HG03571 (cell line): ENCODE results near the gene SPINDOC.
"Not testable (repeated sequence)": the region's sequence is repeated elsewhere in the genome, so short reads cannot be mapped to it uniquely, and the experiment has no call there.

Experiments
- ATAC-seq: cut with Tn5 transposase; IDR thresholded peaks from one replicate; pipeline ENCODE4 v1.9.1; 2021; ENCODE audit not compliant: unreplicated experiment

SPINDOC gene

DNA sequence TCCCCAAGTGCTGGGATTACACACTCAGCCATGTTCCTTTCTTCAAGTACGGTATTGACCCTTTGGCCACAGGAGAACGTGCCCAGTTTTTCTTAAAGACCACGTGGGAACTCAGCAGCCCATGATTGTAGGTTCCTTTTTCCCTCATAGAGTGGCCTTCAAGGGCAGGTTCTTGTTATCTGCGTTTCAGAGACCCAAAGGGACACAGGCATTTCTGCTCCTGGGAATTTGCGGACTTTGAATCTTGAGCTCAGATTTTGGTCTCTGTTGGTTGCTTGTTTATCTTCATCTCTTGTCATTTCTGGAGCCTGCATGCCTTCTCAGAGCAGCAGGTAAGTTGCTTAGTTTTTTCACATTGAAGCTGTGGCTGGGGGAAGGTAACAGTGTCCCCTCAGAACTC is 37.7 kb downstream of the SPINDOC start:
- ATAC-seq, result no peak

DNA sequence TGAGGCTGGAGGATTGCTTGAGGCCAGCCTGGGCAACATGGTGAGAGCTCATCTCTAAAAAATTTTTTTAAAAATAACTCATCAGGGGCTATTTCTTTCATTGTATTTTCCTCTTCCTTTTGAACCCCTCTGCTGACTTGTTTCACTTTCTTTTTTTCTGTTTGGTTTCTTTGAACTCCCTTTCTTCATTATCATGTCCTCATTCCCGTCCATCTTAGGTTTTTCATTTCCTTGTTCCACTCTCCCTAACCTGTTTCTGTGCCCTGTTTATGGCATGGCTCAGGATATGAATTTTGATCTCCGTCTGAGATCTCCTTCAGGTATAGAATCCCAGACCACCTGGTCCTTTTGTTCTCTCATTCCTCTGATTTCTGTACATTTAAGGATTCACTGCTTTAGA is 38.1 kb downstream of the SPINDOC start:
- ATAC-seq, result no peak

DNA sequence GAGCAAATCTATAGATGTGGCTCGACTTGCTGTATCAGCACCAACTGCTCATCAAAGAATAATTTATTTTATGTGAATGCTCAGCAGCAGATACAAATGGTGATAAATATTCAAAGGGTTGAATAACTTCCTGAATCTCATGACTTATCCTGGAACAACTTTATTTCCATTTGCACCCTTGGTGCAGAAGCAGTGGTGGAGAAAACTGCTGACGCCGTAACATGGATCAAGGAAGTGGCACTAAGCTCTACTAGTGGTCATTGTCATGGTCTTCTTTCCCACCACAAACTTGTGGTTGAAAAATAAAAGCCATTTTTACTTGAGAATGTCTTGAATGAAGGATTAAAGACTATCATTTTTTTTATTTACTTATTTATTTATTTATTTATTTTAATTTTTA is 40.2 kb downstream of the SPINDOC start:
- ATAC-seq, result no peak

DNA sequence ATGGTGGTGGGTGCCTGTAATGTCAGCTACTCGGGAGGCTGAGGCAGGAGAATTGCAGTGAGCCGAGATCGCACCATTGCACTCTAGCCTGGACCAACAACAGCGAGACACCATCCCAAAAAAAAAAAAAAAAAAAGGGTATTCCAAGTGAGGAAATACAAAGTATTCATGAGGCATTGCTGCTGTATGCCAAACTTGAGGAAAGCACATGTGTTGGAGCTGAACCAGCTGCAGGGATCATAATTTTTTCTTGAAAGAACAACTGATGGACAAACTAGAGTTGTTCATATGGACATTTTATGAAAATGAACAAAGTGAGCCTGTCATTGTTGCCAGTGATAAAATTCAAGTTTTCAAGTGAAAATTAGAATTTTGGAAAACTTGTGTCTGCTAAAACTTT is 41.4 kb downstream of the SPINDOC start:
- no peak for ATAC-seq

DNA sequence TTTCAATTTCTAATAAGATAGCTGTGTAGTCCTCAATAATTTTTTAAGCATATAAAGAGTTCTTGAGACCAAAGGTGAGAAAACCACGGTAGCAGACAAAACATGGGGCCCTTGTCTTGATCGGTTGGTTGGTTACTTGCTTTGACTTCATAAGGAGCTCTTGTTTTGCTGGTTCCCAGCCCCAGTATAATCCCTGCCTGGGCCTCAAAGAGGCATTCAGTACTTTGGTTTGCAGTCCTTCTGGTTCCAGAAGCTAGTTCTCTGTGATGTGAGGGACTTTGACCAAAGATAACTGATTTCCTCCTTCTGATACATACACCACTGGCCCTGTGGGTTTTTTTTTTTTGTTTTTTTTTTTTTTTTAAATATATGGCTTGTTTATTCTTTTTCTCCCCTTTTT is 42.7 kb downstream of the SPINDOC start:
- ATAC-seq, result no peak

DNA sequence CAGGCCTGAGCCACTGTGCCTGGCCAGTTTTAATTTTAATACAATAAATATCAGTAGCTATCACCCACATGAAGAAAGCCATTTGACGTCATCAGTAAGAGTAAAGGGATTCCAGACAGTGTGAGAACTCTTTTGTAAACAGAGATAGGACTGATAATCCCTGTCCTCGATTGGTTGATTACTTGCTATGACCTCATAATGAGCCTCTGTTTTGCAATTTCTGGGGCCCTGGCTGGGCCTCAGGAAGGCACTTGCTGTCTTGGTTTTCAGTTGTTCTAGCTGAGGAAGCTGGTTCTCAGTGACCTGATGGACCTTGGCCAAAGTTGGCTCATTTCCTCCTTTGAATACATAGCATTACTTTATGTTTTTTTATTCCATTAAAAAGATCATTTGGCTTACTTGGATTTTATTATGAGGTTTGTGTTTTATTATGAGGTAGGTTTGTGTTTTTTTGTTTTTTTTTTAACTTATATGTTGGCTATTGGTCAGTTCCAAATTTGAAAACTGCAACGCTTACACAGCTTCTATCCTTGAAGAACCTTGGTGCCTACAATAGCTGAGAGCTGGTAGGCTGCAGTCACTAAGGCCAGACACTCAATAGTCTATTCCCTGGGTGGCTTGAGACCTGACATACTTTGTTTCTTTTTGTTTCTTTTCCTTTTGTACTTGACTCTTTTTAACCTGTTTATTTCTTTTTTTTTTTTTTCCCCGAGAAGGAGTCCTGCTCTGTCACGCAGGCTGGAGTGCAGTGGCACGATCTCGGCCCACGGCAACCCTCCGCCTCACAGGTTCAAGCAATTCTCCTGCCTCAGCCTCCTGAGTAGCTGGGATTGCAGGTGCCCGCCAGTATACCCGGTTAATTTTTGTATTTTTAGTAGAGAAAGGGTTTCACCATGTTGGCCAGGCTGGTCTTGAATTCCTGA is 45.6 kb downstream of the SPINDOC start:
- ATAC-seq, result no peak

DNA sequence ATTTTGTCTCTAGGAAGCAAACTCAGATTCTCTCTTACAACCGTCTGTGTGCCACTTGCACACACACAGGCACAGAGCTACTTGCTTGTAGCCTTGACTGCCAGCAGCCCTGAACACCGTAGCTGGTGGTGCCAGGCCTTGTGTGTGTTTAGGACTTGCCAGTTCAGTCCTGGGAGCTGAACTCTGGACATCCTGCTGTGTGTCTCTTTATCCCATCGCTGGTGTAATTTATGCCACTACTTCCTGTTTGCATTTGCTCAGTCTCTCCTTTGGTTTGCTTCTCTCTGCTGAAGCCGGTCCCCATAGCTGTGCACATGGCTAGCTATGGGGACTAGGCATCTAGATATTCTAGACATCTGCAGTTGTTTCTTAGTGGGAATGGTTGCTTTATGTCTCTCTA is 49.7 kb downstream of the SPINDOC start:
- ATAC-seq, result no peak

DNA sequence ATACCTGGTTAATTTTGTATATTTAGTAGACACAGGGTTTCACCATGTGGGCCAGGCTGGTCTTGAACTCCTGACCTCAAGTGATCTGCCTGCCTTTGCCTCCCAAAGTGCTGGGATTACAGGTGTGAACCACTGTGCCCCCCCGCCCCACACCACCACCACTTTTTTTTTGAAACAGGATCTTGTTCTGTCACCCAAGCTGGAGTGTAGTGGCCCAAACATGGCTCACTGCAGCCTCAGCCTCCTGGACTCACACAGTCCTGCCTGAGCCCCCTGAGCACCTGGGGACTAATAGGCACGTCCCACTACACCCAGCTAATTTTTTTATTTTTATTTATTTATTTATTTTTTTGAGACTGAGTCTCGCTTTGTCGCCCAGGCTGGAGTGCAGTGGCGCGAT is 50.4 kb downstream of the SPINDOC start:
- ATAC-seq, result not testable (repeated sequence)

DNA sequence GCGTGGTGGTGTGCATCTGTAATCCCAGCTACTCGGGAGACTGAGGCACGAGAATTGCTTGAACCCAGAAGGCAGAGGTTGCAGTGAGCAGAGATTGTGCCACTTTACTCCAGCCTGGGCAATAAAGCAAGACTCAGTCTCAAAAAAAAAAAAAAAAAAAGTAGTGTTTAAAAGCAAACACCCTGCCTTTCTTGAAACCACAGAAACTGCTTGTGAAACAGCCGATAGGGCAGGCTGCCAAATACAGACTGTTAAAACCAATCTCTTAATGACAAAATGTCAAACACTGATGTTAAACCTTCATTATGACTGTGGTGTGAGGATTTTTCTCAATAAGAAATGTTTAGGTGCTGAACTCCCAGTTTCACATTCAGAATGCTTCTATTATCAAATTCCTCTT is 53.0 kb downstream of the SPINDOC start:
- ATAC-seq, result no peak

DNA sequence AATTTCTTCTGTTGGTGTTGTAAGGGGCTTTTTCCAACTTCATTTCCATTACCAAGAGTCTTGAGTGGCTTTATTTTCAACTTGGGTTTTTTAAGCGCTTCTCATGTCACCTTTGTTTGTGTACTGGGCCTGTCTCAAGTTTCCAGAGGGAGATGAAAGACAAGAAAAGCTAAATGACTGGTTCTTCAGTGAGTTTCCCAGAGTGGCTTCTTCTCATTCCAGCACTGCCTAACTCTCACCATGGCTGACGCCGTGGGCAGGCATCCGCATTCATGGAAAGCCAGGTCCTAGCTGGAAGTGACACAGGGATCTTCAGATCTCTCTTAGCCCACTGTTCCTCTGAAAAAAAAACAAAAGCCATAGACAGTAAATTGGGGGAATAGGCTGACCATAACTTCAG is 54.3 kb downstream of the SPINDOC start:
- ATAC-seq, result no peak

DNA sequence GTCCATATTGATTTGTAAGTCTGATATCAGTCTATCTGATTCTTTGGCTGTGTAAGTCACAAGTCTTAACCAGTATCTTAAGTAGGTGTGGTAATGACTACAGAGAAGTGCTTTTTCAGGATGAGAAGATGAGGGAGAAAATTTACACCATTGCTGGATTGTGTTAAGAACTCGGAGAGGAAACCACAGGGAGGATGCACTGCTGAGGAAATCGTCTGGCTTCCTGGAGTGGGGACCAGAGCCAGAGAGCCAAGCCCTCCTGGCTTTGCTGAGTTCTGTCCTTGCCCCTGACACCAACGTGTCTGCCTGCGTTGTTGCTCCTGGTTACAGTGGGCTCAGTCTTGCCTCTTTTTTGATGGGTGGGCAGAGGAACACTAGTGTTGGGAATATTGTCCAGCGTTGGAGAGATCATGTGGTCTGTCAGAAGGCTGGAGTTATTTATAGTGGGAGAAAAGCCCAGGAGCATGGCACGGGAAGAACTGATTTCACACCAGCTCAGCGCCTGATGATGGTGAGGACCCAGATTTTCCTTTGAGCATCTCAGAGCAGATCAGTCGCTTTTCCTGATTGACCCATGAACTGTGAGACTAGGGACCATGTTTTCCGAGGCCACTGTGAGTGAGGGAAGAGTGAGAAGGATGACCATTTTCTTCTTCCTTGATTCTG is 55.3 kb downstream of the SPINDOC start:
- no peak for ATAC-seq

DNA sequence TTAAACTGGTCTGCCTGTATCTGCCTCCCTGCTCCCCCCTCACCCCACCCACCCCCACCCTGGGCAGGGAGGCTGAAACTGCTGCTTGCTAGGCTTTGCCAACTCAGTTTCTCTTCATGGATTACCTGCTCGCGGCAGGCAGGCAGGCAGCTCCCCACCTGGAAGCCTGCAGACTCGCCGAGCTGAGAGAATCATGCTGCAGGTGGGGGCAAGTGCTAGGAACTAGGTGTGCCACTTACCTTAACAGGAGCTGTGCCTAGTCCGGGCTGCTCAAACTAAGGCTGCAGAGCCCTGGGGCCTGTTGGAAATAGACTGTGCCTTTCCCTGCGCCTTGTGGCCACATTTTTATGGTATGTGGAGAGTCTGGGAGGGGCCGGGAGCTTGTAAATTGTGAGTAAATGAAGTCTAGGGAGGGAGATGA is 55.9 kb downstream of the SPINDOC start:
- ATAC-seq, result no peak

DNA sequence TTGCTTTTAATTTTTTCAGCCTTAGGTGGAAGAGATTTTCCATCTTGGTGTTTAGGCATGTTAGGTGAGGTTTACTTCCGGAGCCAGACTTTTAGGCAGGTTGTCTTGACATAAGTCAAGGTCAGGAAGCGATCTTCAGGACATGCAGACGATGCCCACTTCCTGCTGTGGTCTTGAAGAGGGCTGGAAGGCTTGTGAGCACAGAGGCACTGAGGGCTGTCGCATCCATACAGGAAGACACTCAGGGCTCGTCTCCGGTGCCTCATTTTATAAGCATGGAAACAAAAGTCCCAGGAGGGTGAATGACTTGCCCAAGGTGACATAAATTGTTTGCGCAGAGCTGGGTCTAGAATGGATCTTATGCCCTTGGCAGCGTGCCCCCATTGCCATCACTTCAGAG is 56.4 kb downstream of the SPINDOC start:
- ATAC-seq, result no peak

DNA sequence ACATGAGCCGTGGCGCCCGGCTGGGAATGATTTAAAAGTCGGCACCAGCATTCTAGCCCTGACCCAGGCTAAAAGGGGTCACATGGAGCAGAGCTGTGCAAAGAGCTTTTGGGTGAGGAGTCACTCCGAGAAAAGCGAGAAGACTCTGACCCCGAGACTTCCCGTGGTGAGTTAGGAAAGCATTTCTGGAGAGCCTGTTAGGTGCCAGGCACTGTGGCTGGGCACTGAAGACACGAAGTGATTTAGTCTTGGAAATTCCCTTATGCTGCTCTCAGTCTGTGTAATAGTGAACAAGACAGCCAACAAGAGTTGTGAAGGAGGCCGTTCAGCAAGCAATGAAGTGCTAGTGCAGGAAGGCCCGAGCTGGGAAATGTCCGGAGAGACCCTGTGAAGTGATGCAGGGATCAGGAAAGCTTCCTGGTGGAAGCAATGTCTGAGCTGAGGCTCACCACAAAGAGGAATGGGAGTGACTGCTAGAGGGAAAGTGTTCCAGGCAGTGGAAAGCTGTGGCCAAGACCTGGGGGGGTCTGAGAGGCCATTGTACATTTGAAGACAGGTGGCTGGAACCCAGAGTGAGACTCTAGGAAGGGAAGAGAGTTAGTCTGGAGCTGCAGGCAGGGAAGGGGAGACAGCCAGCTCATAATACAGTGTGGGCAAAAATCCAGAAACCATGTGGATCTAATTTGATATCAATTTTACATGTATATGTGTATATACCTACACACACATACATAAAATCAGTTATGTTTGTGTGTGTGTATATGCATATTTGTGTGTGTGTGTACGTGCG is 57.3 kb downstream of the SPINDOC start:
- no peak for ATAC-seq

DNA sequence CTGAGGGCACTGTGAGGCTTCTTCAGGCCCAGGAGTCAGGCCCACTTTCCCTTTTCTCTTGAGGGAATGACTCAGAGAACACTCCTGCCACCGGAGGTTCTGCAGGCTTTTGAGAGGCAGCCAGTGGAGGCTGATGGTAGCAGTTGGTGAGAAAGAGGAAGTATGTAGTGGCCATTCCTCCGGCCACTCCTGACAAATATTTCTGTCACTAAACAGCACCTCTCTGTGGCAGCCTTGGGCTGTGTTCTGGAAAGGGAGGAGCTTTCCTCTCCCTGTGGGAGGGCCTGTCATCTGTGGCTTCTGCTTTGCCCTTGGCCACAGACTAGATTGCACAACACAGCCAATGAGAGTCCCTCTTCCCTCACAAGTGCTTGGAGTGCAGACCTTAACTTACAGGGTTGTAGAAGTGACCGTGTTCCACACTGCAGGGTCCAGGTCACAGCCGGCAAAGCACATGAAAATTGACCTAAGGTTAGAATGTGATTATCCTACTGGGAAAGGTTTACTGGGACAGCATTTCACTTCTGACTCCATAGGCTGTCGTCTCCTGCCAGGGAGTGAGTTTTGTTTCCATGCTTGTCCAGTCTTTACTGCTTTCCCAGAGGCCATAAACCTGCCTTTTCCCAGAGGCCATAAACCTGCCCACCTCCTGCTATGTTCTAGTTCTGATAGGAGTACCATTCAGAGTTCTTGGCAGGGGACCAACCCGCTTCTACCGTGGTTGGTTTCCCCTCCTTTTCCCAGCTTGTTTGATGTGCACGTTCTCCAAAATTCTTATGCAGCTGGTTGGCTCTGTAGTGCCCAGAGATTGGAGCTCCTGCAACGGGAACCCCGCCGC is 58.9 kb downstream of the SPINDOC start:
- peak; percentile 90 for ATAC-seq

DNA sequence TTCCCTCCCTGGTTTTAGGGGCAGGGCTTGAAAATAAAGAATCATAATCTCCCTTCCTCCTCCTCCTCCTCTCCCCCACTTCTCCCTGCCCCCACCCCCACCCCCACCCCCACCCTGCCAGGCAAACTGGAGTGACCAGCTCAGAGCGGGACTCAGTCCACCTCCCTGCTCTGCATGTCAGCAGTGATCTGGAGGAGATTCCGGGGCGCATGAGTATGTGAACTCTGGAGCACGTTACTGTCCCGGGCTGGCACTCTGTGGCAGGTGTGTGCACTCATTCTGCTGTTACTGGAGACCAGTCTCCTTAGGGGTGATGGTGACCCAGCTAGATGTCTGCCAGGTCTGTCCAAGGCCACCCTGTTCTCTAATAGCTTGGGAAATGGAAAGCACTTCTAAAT is 59.5 kb downstream of the SPINDOC start:
- no peak for ATAC-seq

DNA sequence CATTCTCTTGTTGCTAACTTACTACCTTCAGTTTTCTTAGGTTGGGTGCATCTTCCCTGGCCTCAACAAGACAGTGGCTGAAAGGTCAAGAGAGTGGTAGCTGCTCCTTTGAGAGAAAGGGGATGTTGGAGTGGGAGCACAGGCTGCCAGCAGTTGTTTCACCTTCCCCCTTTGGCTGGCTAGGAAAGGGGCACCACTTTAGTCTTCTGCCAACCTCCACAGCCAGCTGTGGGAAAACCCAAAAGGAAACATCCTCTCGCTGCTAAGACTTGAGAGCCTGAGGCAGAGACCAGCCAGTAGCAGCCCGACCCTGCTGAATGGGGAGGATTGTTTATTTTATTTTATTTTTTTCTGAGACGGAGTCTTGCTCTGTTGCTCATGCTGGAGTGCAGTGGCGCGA is 60.1 kb downstream of the SPINDOC start:
- no peak for ATAC-seq

DNA sequence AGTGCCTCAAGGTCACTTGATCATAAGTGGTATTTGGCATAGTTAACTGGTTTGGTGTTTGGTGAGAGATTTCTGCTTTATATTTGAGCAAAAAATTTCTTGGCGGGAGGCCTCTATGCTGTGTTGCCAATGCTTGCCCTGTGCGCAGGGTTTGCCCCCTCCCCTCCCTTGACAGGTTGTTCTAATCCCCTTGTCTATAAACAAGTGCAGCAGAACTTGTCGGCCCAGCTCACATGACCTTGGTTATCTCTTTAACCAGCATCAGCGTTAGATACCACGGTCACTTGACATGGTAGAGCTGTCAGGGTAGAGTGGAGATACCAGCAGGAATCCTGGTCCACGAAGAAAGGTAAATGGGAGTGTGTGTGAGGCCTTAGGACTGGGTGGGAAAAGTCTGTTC is 61.3 kb downstream of the SPINDOC start:
- ATAC-seq, result no peak

DNA sequence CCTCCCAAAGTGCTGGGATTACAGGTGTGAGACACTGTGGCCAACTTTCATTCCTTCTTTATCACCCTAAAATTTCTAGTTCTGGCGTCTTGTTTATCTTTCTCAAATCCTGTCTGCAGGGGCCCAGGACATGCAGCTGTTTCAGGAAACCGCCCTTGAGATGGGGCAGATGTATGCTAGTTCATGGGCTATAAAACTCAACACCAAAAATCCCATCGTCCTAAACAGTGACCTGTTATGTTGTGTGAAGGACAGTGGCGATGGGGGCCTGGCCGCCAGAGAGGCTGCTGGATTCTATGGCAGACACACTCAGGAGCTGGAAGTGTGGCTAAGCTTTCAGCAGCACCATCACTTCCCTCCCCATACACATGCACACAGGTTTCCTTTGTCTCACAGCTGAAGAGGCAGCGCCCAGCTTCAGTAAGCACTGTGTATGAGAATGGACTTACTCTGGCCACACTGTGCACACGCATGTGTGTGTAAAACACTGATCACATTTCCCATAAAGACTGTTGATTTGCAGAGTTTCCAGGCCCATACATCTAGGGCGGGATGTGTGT is 62.3 kb downstream of the SPINDOC start:
- ATAC-seq, result no peak

DNA sequence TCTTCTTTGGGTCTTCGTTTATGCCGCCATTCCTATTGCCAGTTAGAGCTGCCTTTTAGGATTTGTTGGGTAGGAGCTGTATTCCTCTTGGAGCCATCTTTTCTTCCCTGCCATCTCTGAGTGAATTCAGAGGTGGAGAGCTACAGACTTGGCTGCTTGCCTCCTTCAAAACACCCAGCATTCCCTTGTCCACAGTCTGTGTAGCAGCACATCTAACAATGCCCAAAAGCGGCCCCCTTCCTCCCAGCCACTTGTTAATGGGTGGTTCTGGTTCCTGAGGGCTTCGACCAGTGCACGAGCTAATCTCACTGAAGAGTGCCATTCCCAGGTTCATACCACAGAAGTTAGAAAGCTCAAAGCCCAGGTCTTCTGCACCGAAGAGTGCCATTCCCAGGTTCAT is 63.4 kb downstream of the SPINDOC start:
- no peak for ATAC-seq
